K562 (cell line): ENCODE results near the gene CEP350. TPM values are rescaled to one million over a fixed set of nuclear protein-coding genes. Genes with fewer than 3 reads are reported as not detected.

Source experiments
- ZNF668 ChIP-seq: fragments of 250-450 bp; sonication (Bioruptor Pico); IDR thresholded peaks from 2 replicates; pipeline ENCODE4 v1.8.0; 2022; ENCODE audit warnings: mild to moderate bottlenecking, inconsistent platforms
- polyA plus RNA-seq, 8 experiments: library from polyadenylated mRNA; depleted of rRNA in 4 of 8; stranded (reverse) in 5 of 8; unstranded in 3 of 8; fragments of >200 nt; fragmentation: Nextera tagmentation in 2 of 8; fragmentation: Illumina TruSeq in 1 of 8; extraction: Ambion mirVana in 2 of 8; extraction: Trizol in 1 of 8; gene quantifications; 2 replicates each; pipeline versions ENCODE4 v1.2.1 to v1.2.3, GENCODE V29; 2011 to 2014; ENCODE audit warnings: inconsistent platforms in 1 of 8, missing spikeins in 1 of 8
- total RNA-seq, 7 experiments: library from RNA; depleted of rRNA in 6 of 7; stranded (reverse); fragments of >200 nt in 6 of 7; fragmentation: Illumina TruSeq in 2 of 7; extraction: Trizol in 2 of 7; gene quantifications; 2 replicates each; pipeline versions ENCODE4 v1.2.1 to v1.2.3, GENCODE V29; 2011 to 2021; ENCODE audit warnings: low replicate concordance in 1 of 7
- TF ChIP-seq, protein P1 (sequence below): sonication (generic); formaldehyde crosslinking; IDR thresholded peaks from 2 replicates; pipeline ENCODE4 v1.8.0; 2022; ENCODE audit warnings: mild to moderate bottlenecking, missing genetic modification reagents
- TF ChIP-seq, protein P2 (sequence below): sonication (generic); formaldehyde crosslinking; IDR thresholded peaks from 2 replicates; pipeline ENCODE4 v1.5.0; 2020; ENCODE audit warnings: missing genetic modification reagents
- TF ChIP-seq, protein P3 (sequence below): fragments of 450-650 bp; formaldehyde crosslinking; IDR thresholded peaks from 2 replicates; pipeline ENCODE4 v1.4.0; 2020; ENCODE audit warnings: mild to moderate bottlenecking, moderate library complexity
- TF ChIP-seq, protein P4 (sequence below): fragments of 250-450 bp; sonication (Bioruptor Pico); IDR thresholded peaks from 2 replicates; pipeline ENCODE4 v1.5.1; 2021; ENCODE audit warnings: mild to moderate bottlenecking
- TF ChIP-seq, protein P5 (sequence below): fragments of 450-650 bp; IDR thresholded peaks from 2 replicates; pipeline ENCODE4 v1.6.1; 2016; ENCODE audit warnings: antibody characterized with exemption

The CEP350 gene
- total and polyA plus RNA-seq, 9 of the 15 experiments (the other 6 are each of a cell fraction or from before 2014, with no cell fraction given): 8.3 to 64.3 (median 28.0) TPM

DNA sequence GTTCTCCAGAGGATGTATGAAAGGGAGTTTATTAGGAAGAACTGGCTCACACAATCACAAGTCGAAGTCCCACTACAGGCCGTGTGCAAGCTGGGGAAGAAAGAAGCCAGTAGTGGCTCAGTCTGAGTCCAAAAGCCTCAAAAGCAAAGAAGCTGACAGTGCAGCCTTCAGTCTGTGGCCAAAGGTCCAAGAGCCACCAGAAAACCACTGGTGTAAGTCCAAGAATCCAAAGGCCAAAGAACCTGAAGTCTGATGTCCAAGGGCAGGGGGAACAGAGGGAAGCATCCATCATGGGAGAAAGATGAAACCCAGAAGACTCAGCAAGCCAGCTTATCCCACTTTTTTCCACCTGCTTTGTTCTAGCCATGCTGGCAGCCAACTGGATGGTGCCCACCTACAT lies 21.4 kb upstream of the CEP350 start (continued):
- TF ChIP-seq, protein P1, sequence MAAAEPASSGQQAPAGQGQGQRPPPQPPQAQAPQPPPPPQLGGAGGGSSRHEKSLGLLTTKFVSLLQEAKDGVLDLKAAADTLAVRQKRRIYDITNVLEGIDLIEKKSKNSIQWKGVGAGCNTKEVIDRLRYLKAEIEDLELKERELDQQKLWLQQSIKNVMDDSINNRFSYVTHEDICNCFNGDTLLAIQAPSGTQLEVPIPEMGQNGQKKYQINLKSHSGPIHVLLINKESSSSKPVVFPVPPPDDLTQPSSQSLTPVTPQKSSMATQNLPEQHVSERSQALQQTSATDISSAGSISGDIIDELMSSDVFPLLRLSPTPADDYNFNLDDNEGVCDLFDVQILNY (CRISPR knock-in tag): no peak
- TF ChIP-seq, protein P2, sequence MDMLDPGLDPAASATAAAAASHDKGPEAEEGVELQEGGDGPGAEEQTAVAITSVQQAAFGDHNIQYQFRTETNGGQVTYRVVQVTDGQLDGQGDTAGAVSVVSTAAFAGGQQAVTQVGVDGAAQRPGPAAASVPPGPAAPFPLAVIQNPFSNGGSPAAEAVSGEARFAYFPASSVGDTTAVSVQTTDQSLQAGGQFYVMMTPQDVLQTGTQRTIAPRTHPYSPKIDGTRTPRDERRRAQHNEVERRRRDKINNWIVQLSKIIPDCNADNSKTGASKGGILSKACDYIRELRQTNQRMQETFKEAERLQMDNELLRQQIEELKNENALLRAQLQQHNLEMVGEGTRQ (CRISPR knock-in tag): no peak
- TF ChIP-seq, protein P3, sequence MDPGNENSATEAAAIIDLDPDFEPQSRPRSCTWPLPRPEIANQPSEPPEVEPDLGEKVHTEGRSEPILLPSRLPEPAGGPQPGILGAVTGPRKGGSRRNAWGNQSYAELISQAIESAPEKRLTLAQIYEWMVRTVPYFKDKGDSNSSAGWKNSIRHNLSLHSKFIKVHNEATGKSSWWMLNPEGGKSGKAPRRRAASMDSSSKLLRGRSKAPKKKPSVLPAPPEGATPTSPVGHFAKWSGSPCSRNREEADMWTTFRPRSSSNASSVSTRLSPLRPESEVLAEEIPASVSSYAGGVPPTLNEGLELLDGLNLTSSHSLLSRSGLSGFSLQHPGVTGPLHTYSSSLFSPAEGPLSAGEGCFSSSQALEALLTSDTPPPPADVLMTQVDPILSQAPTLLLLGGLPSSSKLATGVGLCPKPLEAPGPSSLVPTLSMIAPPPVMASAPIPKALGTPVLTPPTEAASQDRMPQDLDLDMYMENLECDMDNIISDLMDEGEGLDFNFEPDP: no peak
- no peak for TF ChIP-seq ZNF668 (CRISPR knock-in tag)
- TF ChIP-seq, protein P4, sequence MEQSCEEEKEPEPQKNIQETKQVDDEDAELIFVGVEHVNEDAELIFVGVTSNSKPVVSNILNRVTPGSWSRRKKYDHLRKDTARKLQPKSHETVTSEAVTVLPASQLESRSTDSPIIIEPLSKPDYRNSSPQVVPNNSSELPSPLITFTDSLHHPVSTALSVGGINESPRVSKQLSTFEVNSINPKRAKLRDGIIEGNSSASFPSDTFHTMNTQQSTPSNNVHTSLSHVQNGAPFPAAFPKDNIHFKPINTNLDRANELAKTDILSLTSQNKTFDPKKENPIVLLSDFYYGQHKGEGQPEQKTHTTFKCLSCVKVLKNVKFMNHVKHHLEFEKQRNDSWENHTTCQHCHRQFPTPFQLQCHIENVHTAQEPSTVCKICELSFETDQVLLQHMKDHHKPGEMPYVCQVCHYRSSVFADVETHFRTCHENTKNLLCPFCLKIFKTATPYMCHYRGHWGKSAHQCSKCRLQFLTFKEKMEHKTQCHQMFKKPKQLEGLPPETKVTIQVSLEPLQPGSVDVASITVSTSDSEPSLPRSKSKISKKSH (CRISPR knock-in tag): no peak
- TF ChIP-seq, protein P5, sequence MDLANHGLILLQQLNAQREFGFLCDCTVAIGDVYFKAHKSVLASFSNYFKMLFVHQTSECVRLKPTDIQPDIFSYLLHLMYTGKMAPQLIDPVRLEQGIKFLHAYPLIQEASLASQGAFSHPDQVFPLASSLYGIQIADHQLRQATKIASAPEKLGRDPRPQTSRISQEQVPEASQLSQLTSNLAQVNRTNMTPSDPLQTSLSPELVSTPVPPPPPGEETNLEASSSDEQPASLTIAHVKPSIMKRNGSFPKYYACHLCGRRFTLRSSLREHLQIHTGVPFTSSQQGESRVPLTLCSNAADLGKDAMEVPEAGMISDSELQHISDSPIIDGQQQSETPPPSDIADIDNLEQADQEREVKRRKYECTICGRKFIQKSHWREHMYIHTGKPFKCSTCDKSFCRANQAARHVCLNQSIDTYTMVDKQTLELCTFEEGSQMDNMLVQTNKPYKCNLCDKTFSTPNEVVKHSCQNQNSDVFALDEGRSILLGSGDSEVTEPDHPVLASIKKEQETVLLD: no peak
- TF ChIP-seq, all 486 proteins: peak for 0
